ENCODE results near the gene IL34.
"Not testable (repeated sequence)": the region's sequence is repeated elsewhere in the genome, so short reads cannot be mapped to it uniquely, and the experiment has no call there.

Gene IL34

GRCh38 chr16:70646260-70647241, at the start of gene IL34:
Gene IL34, plus strand, starts transcription at chr16:70646559. Its CDS starts 389 bp downstream, at chr16:70646948.
- DNase-seq (ENCODE audit: low read depth, low spot score), result no peak

GRCh38 chr16:70597135-70597835, 49.1 kb upstream of the IL34 start:
- DNase-seq (ENCODE audit: low read depth, low spot score), result no peak

- DNase-seq (ENCODE audit: low read depth, low spot score), result no peak
These were observed 47.3 kb upstream of the IL34 start for GRCh38 chr16:70598937-70599503.

- DNase-seq (ENCODE audit: low read depth, low spot score), result no peak
These were observed 45.6 kb upstream of the IL34 start for GRCh38 chr16:70600730-70601129.

GRCh38 chr16:70601576-70602575, 44.5 kb upstream of the IL34 start:
- DNase-seq (ENCODE audit: low read depth, low spot score), result no peak

- no peak for DNase-seq (ENCODE audit: low read depth, low spot score)
These were observed 43.5 kb upstream of the IL34 start for GRCh38 chr16:70602831-70603230.

- no peak for DNase-seq (ENCODE audit: low read depth, low spot score)
These were observed 41.7 kb upstream of the IL34 start for GRCh38 chr16:70604407-70605282.

GRCh38 chr16:70605283-70605657, 41.1 kb upstream of the IL34 start:
- DNase-seq (ENCODE audit: low read depth, low spot score), result no peak

- no peak for DNase-seq (ENCODE audit: low read depth, low spot score)
These were observed 37.8 kb upstream of the IL34 start for GRCh38 chr16:70608521-70608920.

GRCh38 chr16:70610273-70611223, 35.8 kb upstream of the IL34 start:
- no peak for DNase-seq (ENCODE audit: low read depth, low spot score)

- DNase-seq (ENCODE audit: low read depth, low spot score), result no peak
These were observed 35.1 kb upstream of the IL34 start for GRCh38 chr16:70611224-70611598.

GRCh38 chr16:70611785-70612303, 34.5 kb upstream of the IL34 start:
- DNase-seq (ENCODE audit: low read depth, low spot score), result no peak

GRCh38 chr16:70612931-70613330, 33.4 kb upstream of the IL34 start:
- no peak for DNase-seq (ENCODE audit: low read depth, low spot score)

GRCh38 chr16:70614208-70614951, 32.0 kb upstream of the IL34 start:
- DNase-seq (ENCODE audit: low read depth, low spot score), result no peak

GRCh38 chr16:70615945-70616344, 30.4 kb upstream of the IL34 start:
- no peak for DNase-seq (ENCODE audit: low read depth, low spot score)

GRCh38 chr16:70621864-70622263, 24.5 kb upstream of the IL34 start:
- not testable (repeated sequence) for DNase-seq (ENCODE audit: low read depth, low spot score)

GRCh38 chr16:70627696-70628095, 18.7 kb upstream of the IL34 start:
- DNase-seq (ENCODE audit: low read depth, low spot score), result no peak
